Brain pericyte (primary cell): ENCODE results near the gene SORBS1.
"Not testable (repeated sequence)": the region's sequence is repeated elsewhere in the genome, so short reads cannot be mapped to it uniquely, and the experiment has no call there.

Experiments
- DNase-seq: peaks from one replicate; pipeline ENCODE4 v3.0.0-alpha.2; 2012; ENCODE audit warnings: low read depth, low spot score

SORBS1 gene

GRCh38 chr10:95352684-95353083 lies 208.5 kb downstream of the SORBS1 start:
- DNase-seq: no peak

GRCh38 chr10:95350830-95351228 lies 210.3 kb downstream of the SORBS1 start:
- no peak for DNase-seq

GRCh38 chr10:95350219-95350829 lies 210.8 kb downstream of the SORBS1 start:
- no peak for DNase-seq

- DNase-seq: not testable (repeated sequence)
Measured at GRCh38 chr10:95347402-95347766, 213.8 kb downstream of the SORBS1 start.

- DNase-seq: no peak
Measured at GRCh38 chr10:95346715-95347401, 214.3 kb downstream of the SORBS1 start.

- no peak for DNase-seq
Measured at GRCh38 chr10:95343573-95343972, 217.6 kb downstream of the SORBS1 start.

GRCh38 chr10:95341716-95342130 lies 219.4 kb downstream of the SORBS1 start:
- DNase-seq: no peak

GRCh38 chr10:95339863-95340262 lies 221.3 kb downstream of the SORBS1 start:
- no peak for DNase-seq

GRCh38 chr10:95337423-95338160 lies 223.6 kb downstream of the SORBS1 start:
- DNase-seq: no peak

GRCh38 chr10:95336702-95337101 lies 224.5 kb downstream of the SORBS1 start:
- DNase-seq: no peak

- no peak for DNase-seq
Measured at GRCh38 chr10:95335933-95336699, 225.1 kb downstream of the SORBS1 start.

- no peak for DNase-seq
Measured at GRCh38 chr10:95334805-95335144, 226.4 kb downstream of the SORBS1 start.

- no peak for DNase-seq
Measured at GRCh38 chr10:95333997-95334804, 227.0 kb downstream of the SORBS1 start.

GRCh38 chr10:95332666-95333249 lies 228.4 kb downstream of the SORBS1 start:
- DNase-seq: no peak

GRCh38 chr10:95331596-95332130 lies 229.5 kb downstream of the SORBS1 start:
- no peak for DNase-seq

GRCh38 chr10:95330966-95331453 lies 230.2 kb downstream of the SORBS1 start:
- no peak for DNase-seq

GRCh38 chr10:95329296-95329695 lies 231.9 kb downstream of the SORBS1 start:
- DNase-seq: no peak

GRCh38 chr10:95328013-95328412 lies 233.2 kb downstream of the SORBS1 start:
- DNase-seq: no peak

GRCh38 chr10:95327367-95327766 lies 233.8 kb downstream of the SORBS1 start:
- peak; percentile 25 for DNase-seq

GRCh38 chr10:95326396-95326795 lies 234.8 kb downstream of the SORBS1 start:
- DNase-seq: no peak
